NCI-H146 treated with DMSO at 0.1 percent for 48 hours (cell line): ENCODE results near the gene RSPH6A.

Experiments used
- DNase-seq: peaks from one replicate; lab custom pipeline; 2025; ENCODE audit not compliant: unreplicated experiment; lab: John Stamatoyannopoulos, UW

Gene RSPH6A

DNA sequence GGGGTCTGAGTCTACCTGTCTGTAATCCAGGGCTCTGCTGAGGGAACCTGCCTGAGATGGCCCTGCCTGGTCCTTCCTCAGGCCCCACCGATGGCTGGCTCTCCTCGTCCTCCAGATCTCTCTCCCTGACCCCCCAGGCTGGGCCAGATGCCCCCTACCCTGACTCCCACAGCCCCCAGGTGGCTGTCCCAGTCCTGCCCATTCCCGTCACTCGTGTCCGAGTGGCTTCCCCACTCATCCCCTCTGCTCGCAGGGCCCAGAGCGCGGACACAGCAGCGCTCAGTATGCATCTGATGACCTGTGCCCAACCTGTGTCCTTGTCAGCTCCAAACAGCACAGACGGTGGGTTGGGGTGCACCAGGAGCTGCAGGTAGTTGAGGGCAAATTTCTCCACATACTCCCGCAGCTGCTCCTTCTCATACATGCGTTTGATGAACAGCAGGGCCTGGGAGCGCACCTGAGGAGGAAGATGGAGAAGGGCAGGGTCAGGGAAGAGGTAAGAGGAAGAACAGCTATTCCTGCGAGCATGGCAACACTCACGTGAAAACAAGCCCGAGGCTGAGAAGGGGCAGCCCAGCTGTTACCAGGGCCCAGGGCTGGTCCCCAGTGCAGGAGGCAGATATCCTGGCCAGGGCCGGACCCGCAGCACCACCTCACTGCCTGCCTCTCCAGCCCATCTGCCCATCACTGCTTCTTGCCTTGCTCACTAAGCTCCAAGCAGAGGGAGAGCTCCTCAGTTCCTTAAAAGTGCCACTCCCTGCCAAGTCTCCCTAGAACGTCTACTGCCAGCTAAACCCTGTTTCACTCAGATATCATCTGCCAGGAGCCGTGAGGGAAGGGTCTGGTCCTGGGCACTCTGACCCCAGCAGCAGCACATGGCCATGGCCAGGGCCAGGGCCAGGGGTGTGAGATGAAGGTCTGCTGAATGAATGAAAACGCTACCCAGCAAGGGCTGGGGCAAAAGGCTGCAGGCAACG, 11.1 kb upstream of the RSPH6A start:
- no peak for DNase-seq

DNA sequence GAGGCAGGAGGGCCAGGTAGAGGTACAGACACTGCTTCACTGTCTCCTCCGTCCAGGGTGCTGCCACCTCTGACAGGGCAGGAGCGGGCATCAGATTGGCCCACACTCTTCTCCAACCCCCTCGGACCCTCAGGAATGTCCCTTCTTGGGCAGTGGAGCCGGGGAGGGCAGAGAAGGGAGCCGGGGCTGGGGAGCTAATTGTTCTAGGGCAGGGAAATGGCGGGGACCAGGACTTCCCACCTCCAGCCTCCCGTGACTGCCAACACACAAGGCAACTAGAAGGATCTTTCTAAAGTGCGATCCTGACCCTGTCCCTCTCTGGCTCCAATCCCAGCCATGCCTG, 10.1 kb upstream of the RSPH6A start:
- no peak for DNase-seq

DNA sequence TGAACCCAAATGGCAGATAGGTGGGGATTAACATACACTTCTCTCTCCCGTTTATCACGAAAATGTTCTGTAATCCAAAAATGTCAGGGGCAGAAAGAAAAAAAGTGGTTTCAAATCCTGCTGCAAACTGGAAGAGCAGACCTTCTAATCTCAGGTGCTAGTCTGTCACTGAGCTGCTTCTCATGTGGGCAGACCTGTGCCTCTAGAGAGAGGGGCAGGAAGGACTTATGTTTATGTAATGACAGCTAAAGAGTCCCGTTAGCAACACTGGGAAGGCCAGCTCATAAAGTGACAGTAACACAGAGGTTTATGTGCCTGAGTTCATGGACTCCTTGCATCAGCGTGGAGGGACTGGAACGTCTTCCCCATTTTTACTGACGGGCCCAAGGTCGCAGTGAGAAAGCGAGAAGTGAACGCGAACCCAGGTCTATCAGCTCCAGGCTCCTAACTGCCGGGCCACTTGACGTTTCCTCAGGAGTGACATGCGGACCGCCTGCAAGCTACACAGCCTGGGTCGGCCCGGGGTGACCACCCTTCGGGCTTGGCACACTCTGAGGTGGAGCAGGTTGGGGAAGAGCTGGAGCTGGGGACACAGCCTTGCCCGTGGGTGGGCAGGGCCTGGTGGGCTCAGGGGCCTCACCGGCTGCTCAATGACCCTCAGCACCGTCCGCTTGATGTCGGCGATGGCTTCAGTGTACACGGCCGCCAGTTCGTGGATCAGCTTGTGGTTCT, 9.6 kb upstream of the RSPH6A start:
- no peak for DNase-seq

DNA sequence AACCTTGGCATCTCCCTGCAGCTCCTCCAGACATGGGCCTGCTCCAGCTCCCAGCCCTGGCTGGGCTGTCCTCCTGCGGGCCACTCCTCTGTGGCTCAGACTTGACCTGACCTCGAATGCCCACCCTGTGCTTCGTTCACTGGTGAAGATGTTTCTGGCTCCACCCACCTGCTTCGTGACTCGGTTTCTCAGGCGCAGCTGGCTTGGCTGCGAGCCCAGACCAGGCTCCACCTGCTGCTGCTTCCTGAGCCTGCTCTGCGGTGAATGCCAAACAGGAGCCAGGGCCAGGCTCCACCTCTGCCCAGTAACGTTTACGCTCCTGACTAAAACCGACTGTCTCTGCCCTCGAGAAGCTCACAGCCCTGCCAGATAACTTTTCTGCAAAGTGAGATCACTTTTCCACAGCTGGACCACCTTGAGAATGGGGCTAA, 8.9 kb upstream of the RSPH6A start:
- DNase-seq: no peak

DNA sequence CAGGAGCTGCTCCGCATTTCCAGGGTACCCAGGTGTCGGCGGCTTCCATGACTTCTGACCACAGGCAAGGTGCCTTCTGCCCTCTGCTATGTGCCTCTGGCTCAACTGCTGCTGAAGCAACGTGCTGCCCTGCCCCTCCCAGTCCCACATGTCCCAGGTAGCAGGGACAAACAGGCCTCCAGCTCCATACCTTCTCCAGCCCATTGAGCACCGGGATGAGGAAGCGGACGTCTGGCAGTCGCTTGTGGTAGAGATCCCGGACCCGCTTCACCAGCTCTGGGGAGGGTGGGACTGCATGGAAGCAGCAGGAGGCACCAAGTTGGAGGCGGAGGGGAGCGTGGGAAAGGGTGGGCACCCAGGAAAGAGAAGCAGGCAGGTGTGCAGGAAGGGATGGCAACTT, 8.1 kb upstream of the RSPH6A start:
- no peak for DNase-seq

DNA sequence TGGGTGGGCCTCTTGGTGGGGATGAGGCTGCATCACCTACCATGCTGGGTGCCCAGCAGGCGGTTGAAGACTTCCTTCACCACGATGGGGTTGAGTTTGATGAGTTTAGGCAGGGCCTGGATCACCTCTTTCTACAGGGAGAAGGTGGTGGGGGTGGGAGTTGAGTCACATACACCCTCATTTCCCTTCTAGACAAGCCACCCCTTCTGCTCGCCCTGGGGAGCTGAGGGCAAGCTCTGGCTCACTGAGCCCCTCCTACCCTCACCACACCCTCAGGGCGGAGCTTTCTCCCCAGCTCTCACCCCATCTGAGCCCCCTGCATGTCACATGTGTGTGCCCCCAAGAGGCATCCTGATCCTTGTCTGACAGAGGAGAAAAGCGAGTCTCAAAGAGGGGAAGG, 7.6 kb upstream of the RSPH6A start:
- no peak for DNase-seq

DNA sequence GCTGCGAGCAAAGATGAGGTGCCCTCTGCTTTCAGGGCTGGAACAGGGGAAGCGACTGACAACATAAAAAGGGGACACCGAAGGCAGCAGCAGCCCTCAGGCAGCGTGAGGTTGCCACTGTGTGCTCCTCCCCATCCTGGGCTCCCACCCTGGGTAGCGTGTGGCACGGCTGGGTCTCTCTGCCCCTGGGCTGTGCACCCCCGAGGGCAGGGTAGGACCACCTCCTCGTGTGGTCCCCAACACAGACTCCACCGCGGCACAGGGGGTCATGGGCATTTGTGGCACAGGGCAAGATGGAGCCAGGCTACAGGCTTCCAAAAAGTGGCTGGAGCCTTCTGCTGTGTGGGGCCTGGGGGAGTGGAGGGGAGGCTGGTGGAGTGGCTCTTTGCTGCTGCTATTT, 6.5 kb upstream of the RSPH6A start:
- DNase-seq: no peak

DNA sequence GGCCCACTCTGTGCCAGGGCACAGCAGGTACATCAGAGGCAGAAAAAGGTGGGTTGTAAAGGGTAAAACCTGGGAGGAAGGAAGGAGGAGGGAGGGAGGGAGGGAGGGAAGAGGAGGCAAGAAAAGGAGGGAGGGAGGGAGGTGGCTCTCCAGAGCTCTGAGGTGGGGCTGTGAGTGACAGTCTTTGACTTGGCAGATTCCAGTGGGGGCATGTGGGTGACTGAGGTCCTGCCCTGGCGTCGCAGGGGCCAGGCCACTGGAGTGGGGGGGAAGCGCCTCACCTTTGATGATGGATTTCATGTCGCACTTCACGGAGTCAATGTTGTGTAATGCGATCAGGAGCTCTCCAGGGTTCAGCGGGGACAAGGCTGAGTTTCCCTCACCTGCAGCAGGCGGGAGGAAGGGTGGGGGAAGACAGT, 6.0 kb upstream of the RSPH6A start:
- DNase-seq: no peak

DNA sequence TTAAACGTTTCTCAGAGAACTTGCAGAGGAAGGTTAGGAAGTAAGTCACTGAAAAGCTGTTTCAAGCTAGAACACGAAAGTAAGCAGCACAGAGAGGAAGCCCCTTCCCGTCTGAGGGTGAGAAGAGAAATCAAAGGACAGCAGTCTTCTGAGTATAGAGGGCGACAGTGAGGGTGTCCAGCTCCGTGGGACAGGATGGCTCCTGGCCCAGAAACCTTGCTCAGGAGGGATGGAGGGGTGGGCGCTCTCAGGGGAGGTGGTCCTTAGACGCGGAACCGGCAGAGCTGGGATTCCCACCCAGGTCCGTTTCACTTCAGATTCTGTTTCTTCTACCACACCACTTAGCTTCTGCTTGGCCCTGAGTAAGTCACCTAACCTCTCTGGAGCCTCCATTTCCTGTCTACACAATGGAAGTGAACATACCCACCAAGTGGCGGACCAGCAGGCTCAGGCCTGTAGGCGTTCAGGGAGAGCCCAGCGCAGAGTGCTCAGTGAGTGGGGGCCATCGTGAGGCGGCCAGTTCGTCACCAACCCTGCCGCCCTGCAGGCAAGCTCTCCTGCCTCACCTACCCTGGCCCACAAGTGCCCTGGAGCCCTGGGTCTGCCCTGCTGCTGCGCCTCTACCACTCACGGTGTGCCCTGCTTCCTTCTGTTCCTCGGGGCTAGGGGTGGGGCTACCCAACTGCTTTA, 5.5 kb upstream of the RSPH6A start:
- DNase-seq: no peak

DNA sequence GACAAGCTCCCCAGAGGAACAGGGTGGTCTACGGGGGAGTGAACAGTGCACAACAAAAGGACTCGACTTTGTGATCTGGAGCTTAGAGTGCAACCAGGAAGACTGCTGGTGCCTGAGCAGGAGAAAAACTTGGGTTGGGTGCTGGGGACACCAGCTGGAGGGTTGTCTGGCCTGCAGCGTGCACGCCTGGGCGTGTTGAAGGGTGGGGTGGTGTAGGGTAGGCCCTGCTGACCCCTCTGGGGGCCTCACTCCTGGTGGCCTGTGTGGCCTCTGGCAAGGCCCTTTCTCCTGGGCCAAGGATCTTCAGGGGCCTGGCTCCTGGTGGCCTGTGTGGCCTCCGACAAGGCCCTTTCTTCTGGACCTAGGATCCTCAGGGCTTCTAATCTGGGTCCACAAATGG, 4.7 kb upstream of the RSPH6A start:
- no peak for DNase-seq

DNA sequence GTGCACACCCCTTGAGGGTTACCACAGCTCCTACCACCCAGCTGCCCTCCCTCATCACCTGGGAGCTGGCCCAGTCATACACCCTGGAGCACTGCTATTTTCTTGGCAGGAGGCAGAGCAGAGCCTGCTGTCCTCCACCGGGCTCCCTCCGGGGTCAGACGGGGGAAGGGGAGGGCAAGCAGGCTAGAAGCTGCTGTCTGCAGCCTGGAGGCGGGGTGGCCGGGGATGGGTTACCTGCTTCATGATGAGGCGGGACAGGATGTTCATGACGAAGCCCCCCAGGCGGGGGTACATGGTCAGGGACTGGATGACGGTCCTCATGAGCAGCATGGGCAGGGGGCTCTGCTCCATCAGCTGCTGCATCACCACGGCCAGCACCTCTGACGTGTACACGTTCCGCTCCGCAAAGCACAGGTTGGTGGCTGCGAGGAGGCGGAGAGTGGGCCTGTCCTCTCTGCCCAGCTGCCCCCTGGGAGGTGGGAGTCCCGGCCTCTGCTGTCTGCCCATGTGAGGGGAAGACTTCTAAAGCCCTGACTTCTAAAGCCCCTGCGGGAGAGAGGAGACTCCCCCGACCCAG, 2.7 kb upstream of the RSPH6A start:
- DNase-seq: no peak

DNA sequence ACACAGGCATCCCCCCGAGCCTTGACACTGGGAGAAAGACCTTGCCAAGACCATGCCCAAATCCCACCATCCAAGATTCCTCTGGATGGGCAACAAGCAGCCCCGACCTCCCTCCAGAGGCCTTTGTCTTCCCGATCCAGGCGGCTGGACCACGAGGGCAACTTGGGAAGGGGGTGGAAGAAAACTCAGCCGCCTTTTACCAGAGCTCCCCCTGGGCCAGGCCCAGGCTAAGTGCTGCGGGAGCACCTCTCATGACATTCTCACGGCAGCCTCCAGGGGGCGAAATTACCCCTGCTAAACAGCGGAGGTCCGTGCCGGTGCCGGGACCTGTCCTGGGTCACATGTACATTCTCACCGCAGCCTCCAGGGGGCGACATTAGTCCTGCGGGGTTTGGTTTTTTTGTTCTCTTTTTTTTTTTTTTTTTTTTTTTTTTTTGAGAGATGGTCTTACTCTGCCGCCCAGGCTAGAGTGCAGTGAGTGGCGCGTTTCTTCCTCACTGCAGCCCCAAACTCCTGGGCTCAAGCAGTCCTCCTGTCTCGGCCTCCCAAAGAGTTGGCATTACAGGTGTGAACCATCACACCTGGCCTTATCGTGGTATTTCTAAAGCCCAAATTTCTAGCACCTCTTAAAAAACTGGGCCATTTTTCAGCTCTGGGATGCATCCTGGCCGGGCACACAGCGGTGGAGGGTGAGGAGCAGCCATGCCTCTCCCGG, 2.1 kb upstream of the RSPH6A start:
- DNase-seq: peak; percentile 74

DNA sequence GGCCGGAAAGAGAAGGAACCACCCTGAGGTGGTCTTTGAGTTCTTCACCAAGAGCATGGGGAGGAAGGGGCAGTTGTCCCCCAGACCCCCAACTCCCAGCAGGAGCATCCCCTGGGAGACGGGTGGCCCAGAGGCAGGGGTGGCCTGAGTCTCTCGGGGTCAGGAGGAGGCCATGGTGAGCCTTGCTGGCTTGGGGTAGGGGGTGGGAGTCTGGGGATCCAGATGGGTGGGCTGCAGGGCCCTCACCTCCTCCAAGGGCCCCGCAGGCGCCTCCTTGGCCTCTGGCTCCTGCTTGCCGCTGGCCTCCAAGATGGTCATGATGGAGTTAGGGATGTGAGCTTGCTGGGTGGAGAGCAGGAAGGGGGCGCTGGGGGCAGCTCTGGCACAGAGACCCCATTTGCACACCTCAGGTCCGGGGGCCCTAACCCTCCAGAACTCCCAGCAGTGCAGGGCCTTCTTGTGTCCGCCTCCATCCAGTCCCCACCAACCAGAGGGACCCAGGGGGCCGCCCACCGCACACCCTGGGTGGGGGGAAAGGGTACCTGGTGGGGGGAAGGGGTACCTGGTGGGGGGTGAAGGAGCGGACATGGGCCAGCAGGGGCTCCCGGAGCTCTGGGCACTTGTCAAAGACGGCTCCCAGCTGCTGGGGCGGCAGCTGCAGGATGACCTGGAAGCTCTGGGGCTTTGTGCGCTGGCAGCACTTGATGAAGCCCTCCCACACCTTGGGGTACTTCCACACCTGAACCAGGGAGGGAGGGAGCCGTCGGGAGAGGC, 1.3 kb upstream of the RSPH6A start:
- DNase-seq: no peak

DNA sequence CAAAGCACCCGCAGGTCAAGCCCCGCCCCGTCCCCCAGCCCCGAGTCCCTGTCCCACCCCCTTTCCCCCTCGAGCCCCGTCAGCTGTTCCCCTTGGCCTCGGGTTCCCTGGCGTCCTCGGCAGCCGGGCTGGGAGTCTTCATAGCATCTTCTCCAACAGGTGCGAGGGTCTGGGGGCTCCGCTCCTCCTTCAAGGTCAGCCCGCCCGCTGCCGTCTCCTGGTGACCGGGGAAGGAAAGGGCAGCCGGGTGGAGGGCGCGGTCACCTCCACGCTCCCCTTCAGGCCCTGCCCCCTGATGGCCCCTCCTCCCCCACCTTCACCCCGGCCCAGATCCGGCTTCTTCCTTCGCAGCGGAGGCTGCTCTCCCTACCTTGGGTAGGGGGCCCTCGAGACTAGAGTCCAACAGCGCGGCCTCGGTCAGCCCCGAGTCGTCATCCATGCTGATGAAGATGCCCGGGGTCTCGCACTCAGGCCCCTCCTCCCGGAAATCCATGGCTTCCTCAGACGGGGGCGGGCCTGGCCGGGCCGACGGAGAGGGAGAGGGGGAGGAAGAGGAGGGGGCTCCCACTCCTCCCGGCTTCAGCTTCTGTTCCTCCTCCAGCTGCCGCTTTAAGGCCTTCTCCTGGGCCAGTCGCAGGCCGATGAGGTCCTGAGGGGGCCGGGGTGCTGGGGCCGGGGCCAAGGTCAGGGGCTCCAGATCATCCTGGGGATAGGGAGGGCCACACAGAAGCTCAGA, 541 bp upstream of the RSPH6A start:
- no peak for DNase-seq

DNA sequence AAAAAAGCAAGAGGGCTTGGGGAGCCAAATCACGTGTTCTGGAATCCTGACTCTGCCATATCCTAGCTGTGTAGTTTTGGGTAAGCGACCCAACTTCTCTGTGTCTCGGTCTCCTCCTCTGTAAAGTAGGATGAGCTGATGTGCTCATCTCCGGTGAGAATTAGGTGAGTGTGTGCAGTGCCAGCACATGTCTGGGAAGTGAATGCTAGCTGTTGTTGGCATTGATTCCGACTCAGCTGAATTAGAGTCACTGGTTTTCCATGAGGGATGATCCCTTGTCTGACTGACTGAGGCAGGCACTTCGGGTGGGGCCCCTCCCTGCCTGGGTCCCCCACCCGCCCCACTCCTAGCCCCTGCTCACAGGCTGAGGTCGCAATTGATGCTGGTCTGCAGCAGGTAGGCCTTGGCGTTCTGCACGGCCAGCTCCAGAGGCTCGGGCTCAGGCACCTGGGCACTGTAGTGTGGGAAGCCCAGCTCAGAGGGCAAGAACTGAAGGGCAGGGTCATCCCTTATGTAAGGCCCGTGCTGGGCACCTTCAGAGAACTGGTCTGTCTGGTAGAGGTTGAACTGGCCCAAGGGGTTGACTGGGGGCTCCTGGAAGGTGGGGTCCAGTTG, 835 bp downstream of the RSPH6A start:
- no peak for DNase-seq

DNA sequence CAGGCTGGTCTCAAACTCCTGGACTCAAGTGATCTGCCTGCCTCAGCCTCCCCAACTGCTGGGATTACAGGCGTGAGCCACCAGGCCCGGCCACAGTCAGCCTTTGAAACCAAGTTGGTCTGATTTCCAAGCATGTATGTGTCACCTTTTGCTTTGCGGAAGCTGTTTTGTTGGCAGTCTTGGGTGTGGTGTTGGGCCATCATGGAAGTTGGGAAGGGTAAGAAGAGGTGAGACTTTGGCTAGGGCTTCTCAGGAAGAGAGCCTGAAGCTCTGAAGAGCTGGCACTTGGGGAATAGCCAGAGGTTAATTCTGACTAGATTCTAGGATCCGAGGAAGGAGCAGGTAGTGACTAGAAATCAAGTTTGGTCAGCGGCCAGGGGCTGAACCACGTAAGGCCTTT, 2.8 kb downstream of the RSPH6A start:
- no peak for DNase-seq

DNA sequence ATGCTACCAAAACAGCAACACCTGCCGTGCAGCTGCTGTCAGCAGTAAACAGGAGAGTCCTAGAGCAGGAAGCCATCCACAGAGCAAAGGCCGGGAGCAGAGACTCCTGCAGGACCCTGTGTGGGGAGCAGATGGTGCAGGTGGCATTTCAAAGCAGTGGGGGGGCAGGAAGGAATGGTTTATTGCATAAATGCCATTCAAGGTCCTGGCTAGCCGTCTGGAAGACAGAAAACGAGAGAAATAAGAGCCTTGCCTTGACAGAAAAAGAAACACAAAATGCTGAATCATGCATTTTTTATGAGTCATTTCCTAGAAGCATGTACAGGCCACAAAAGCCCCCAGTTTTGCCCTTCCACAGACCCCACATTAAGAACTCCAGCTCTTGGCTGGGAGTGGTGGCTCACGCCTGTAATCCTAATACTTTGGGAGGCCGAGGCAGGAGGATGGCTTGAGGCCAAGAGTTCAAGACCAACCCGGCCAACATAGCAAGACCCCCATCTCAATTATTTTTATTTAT, 5.4 kb downstream of the RSPH6A start:
- peak; percentile 76 for DNase-seq

DNA sequence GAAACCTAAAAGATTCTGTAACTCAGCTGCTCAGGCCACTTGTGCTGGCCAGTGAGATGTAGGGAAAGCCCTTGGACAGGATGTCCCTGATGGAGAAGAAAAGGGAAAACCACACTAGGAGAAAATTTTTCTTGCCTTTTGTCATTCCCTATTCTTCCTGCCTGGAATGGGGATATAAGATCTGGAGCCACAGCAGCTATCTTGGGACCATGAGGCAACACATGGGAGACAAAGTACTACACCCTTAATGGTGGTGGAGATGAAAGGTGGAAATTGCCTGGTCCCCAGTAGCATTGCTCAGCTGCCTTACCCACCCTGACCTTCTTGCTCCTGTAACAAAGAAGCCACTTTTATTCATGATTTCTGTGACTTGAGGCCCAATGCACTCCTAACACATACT, 9.4 kb downstream of the RSPH6A start:
- no peak for DNase-seq

DNA sequence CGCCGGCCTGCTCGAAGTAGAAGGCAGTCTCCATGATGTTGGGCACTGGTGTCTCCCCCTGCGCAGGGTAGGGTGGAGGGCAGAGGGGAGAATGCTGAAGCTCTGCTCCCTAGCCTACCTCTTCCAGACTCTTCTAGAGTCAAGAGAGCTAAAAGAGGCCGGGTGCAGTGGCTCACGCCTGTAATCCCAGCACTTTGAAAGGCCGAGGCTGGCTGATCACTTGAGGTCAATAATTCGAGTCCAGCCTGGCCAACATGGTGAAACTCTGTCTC, 10.2 kb downstream of the RSPH6A start:
- no peak for DNase-seq
